Peyer's patch (tissue), 4 donors: ENCODE data around the gene PLSCR3. TPM values are rescaled to one million over a fixed set of nuclear protein-coding genes. Genes with fewer than 3 reads are reported as not detected.

Experiments
- DNase-seq, 3 donors: peaks; one replicate each; pipeline ENCODE4 v3.0.0-alpha.2; 2017 to 2019
- H3K27ac ChIP-seq, 4 donors: fragments of 200-600 bp; sonication (generic); one replicate each; pipeline ENCODE4 v1.5.1; 2016 to 2019
- H3K27me3 ChIP-seq, 2 donors: fragments of 200-600 bp; sonication (generic); one replicate each; pipeline ENCODE4 v1.5.1; 2019
- H3K36me3 ChIP-seq, 3 donors: fragments of 200-600 bp; sonication (generic); one replicate each; pipeline ENCODE4 v1.5.1; 2016 to 2019
- H3K4me1 ChIP-seq, 4 donors: fragments of 200-600 bp; sonication (generic); one replicate each; pipeline ENCODE4 v1.5.1; 2016 to 2019
- H3K4me3 ChIP-seq, 4 donors: fragments of 200-600 bp; sonication (generic); 1 replicate in 3 of 4; 2 replicates in 1 of 4; pipeline ENCODE4 v1.5.1; 2016 to 2019; ENCODE audit warnings: mild to moderate bottlenecking in 1 of 4
- H3K9me3 ChIP-seq, 4 donors: fragments of 200-600 bp; sonication (generic); one replicate each; pipeline ENCODE4 v1.5.1; 2016 to 2019; ENCODE audit warnings: mild to moderate bottlenecking in 1 of 4
- CTCF ChIP-seq, 6 experiments: fragments of 450-650 bp in 4 of 6; fragments of 200-600 bp in 2 of 6; sonication (generic) in 1 of 6; IDR thresholded peaks; one replicate each; pipeline ENCODE4 v1.5.1; 2017 to 2019; ENCODE audit warnings: antibody characterized with exemption in 6 of 6, mild to moderate bottlenecking in 3 of 6, moderate library complexity in 1 of 6
- POLR2A ChIP-seq, 2 donors: fragments of 450-650 bp; IDR thresholded peaks; one replicate each; pipeline ENCODE4 v1.5.1; 2017; ENCODE audit warnings: antibody characterized with exemption in 2 of 2, mild to moderate bottlenecking in 2 of 2, moderate library complexity in 2 of 2
- total RNA-seq, 4 donors: library from RNA; depleted of rRNA; stranded (reverse); fragments of >200 nt; gene quantifications; one replicate each; pipeline ENCODE4 v1.1.0, GENCODE V29; 2016

The PLSCR3 gene
- total RNA-seq, 4 donors from 2014 or later = 10.7 to 38.8 (median 21.9) TPM

DNA sequence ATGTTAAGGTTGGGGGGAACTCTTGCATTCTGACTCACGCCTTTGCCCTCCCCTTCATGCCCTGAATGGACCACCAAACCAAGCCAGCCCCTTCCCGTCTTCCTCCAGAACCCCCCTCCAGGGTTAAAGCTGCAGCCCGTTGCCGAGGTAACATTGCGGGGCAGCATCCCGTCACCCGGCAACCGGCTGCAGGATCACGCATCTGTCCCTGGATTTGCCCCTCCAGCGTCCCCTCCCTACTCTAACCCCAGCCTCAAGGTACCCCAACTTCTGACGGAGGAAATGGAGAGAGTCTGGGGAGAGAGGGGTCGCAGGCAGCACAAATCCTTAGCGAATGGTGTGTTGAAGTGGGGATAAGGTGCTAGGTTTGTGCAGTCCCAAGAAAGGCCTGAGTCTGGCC lies 12.8 kb upstream of the PLSCR3 start:
- TF ChIP-seq POLR2A (IDR thresholded peaks at IDR 0.05) (no peak), CTCF (IDR thresholded peaks at IDR 0.05) (no peak)
- Histone ChIP-seq H3K9me3 (no peaks in the 10 kb centered on the region), H3K36me3 (no peaks in the 10 kb centered on the region), H3K4me1 (peaks cover 0 to 12% (median 5%) of the 10 kb centered on the region in 4 donors), H3K27me3 (no peaks in the 10 kb centered on the region), H3K27ac (no peak overlapping the region), H3K4me3 (no peak overlapping the region)
- no peak for DNase-seq

- Histone ChIP-seq H3K27ac (no peak overlapping the region), H3K36me3 (no peaks in the 10 kb centered on the region), H3K9me3 (no peaks in the 10 kb centered on the region), H3K4me1 (peaks cover 0 to 15% (median 5%) of the 10 kb centered on the region in 4 donors), H3K4me3 (no peak overlapping the region), H3K27me3 (no peaks in the 10 kb centered on the region)
- no peak for DNase-seq
- TF ChIP-seq CTCF (IDR thresholded peaks at IDR 0.05) (no peak), POLR2A (IDR thresholded peaks at IDR 0.05) (no peak)
Observed at GRCh38 chr17:7406235-7406825, 12.0 kb upstream of the PLSCR3 start.

GRCh38 chr17:7405350-7406234 lies 11.3 kb upstream of the PLSCR3 start:
- Histone ChIP-seq H3K9me3 (no peaks in the 10 kb centered on the region), H3K27me3 (no peaks in the 10 kb centered on the region), H3K4me1 (peaks cover 0 to 15% (median 5%) of the 10 kb centered on the region in 4 donors), H3K4me3 (peak overlapping the region; percentile 49 to 90 (median 69)), H3K36me3 (no peaks in the 10 kb centered on the region), H3K27ac (peak overlapping the region; percentile 88 to 96 (median 92))
- no peak for TF ChIP-seq CTCF (IDR thresholded peaks at IDR 0.05)
- TF ChIP-seq POLR2A (IDR thresholded peaks at IDR 0.05) = no peak
- DNase-seq = no peak

GRCh38 chr17:7404737-7405349 lies 10.5 kb upstream of the PLSCR3 start:
- peak in 2 of 3 donors; percentile 69 to 81 for DNase-seq
- Histone ChIP-seq H3K27ac (peak overlapping the region; percentile 88 to 96 (median 92)), H3K36me3 (no peaks in the 10 kb centered on the region), H3K27me3 (no peaks in the 10 kb centered on the region), H3K4me3 (peak overlapping the region; percentile 49 to 90 (median 69)), H3K9me3 (no peaks in the 10 kb centered on the region), H3K4me1 (peaks cover 0 to 15% (median 5%) of the 10 kb centered on the region in 4 donors)
- TF ChIP-seq POLR2A (IDR thresholded peaks at IDR 0.05) = no peak
- TF ChIP-seq CTCF (IDR thresholded peaks at IDR 0.05) = peak in 1 of 6 experiments; percentile 7

DNA sequence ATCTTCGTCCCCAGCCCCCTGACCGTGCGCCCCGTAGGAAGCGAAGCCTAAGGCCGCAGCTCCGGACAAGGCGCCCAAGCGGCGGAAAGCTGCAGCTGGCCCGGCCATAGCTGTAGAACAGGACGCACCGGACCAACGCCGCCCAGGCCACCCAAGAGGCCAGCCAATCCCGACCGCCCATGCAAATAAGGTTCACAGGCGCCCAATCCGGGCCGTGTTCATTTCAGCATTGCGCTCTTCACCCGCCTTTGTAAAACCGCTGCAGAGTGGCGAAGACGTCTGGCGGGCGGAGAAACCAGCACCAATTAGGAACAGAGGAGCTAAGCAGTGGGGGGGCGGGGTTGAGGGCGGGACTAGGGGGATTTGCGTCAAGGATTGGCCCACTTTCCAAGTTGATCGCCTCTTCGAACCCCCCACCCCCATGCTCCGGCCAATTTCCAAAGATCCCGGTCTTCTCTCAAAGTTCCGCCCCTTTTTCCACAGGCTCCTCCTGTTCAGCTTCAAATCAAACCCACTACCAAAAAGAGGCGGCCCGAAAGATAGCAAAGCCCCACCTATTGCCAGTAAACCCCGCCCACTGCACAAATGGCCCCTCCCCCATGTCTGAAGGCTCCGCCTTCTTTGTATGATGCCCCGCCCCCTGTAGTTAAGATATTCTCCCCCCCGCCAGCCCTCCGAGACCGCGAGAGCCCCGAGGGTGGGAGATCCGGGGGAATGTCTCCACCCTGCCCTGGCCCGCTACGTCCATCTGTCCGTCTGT lies 9.8 kb upstream of the PLSCR3 start, which contains the start of gene TMEM256:
Gene TMEM256 (minus strand): TSS at position 121 of the 760 bp plus-strand sequence. CDS start 13 bp downstream, at position 108.
- H3K27me3 ChIP-seq = no peaks in the 10 kb centered on the region
- DNase-seq = peak; percentile 98 to 99 (median 99)
- no peaks in the 10 kb centered on the region for H3K9me3 ChIP-seq
- peak within 1 kb of the TSS; percentile 49 to 90 (median 69) for H3K4me3 ChIP-seq
- TF ChIP-seq POLR2A (IDR thresholded peaks at IDR 0.05) (peak; percentile 98 to 99), CTCF (IDR thresholded peaks at IDR 0.05) (no peak)
- H3K4me1 ChIP-seq = peaks cover 0 to 15% (median 5%) of the 10 kb centered on the region in 4 donors
- no peaks in the 10 kb centered on the region for H3K36me3 ChIP-seq
- peak within 1 kb of the TSS; percentile 88 to 96 (median 92) for H3K27ac ChIP-seq
